HEK293T (cell line): ENCODE results near the gene DUOX1.

Experiments
- ARNT ChIP-seq: fragments of 450-650 bp; IDR thresholded peaks from 2 replicates; pipeline ENCODE4 v1.6.1; 2017; ENCODE audit warnings: mild to moderate bottlenecking
- BHLHE40 ChIP-seq: fragments of 450-650 bp; IDR thresholded peaks from 2 replicates; pipeline ENCODE4 v1.6.1; 2016; ENCODE audit warnings: mild to moderate bottlenecking, moderate library complexity, borderline replicate concordance
- FOXA1 ChIP-seq: fragments of 450-650 bp; IDR thresholded peaks from 2 replicates; pipeline ENCODE4 v1.6.1; 2016; ENCODE audit warnings: mild to moderate bottlenecking
- FOXM1 ChIP-seq: fragments of 450-650 bp; IDR thresholded peaks from 2 replicates; pipeline ENCODE4 v1.6.1; 2017; ENCODE audit warnings: mild to moderate bottlenecking, borderline replicate concordance
- L3MBTL2 ChIP-seq: fragments of 450-650 bp; conservative IDR thresholded peaks from 2 replicates; pipeline ENCODE4 v1.6.1; 2016; ENCODE audit warnings: mild to moderate bottlenecking
- SP1 ChIP-seq: fragments of 450-650 bp; IDR thresholded peaks from 2 replicates; pipeline ENCODE4 v1.6.1; 2017
- SUZ12 ChIP-seq: fragments of 450-650 bp; IDR thresholded peaks from 2 replicates; pipeline ENCODE4 v1.6.1; 2016; ENCODE audit warnings: mild to moderate bottlenecking

- TF ChIP-seq FOXA1 (no peak), BHLHE40 (no peak), SP1 (no peak), L3MBTL2 (no peak), ARNT (no peak), FOXM1 (no peak), SUZ12 (no peak)
Measured at GRCh38 chr15:45143946-45144345, 14.2 kb downstream of the DUOX1 start.
